H1 (cell line): ENCODE measurements around the gene CPTP. TPM values are rescaled to one million over a fixed set of nuclear protein-coding genes. Genes with fewer than 3 reads are reported as not detected.
A peak's percentile ranks its signal among the peaks of the same experiment; 100 is the strongest.

Experiments used
- CTCF ChIA-PET: fragments of 300-600 bp; sonication (Branson Sonifier 250); formaldehyde crosslinking; loops from one replicate; lab custom pipeline; 2021; ENCODE audit not compliant: partially characterized antibody; lab: Charles Lee
- POLR2A ChIA-PET: fragments of 300-600 bp; sonication (Branson Sonifier 250); formaldehyde crosslinking; loops from one replicate; lab custom pipeline; 2021; ENCODE audit warnings: inconsistent platforms; ENCODE audit not compliant: partially characterized antibody; lab: Charles Lee
- DNase-seq, 2 experiments: peaks; one replicate each; pipeline versions ENCODE4 v3.0.0 to v3.0.0-alpha.2; 2010 to 2022; ENCODE audit warnings: low spot score in 2 of 2, low read depth in 1 of 2, mixed read lengths in 1 of 2
- FAIRE-seq: peaks from 2 replicates; lab custom pipeline; 2011; peaks lifted over from hg19 to GRCh38; lab: Jason Lieb, UNC
- H2AFZ ChIP-seq: 2 replicates; pipeline ENCODE4 v1.8.1; 2012; ENCODE audit warnings: low read length, inconsistent platforms
- H2AK5ac ChIP-seq: 2 replicates; pipeline ENCODE4 v1.6.1; 2013; ENCODE audit warnings: low read depth, low read length
- H2BK120ac ChIP-seq: replicated peaks from 2 replicates; pipeline ENCODE3; 2013; ENCODE audit warnings: low read depth, low read length, inconsistent platforms
- H2BK12ac ChIP-seq: 2 replicates; pipeline ENCODE4 v1.6.1; 2013; ENCODE audit warnings: low read depth, low read length
- H2BK15ac ChIP-seq: 2 replicates; pipeline ENCODE4 v1.6.1; 2013; ENCODE audit warnings: low read length
- H2BK20ac ChIP-seq: 2 replicates; pipeline ENCODE4 v1.6.1; 2013; ENCODE audit warnings: low read length
- H2BK5ac ChIP-seq: 2 replicates; pipeline ENCODE4 v1.6.1; 2013; ENCODE audit warnings: low read depth, low read length
- H3K14ac ChIP-seq: 2 replicates; pipeline ENCODE4 v1.6.1; 2013; ENCODE audit warnings: inconsistent platforms; ENCODE audit not compliant: insufficient read length
- H3K18ac ChIP-seq: 2 replicates; pipeline ENCODE4 v1.6.1; 2013; ENCODE audit warnings: low read length; ENCODE audit errors: extremely low read depth
- H3K23ac ChIP-seq: 2 replicates; pipeline ENCODE4 v1.6.1; 2013; ENCODE audit warnings: inconsistent platforms; ENCODE audit not compliant: insufficient read length
- H3K23me2 ChIP-seq: 2 replicates; pipeline ENCODE4 v1.6.1; 2013; ENCODE audit warnings: low read depth, low read length
- H3K27ac ChIP-seq: 2 replicates; pipeline ENCODE4 v1.6.1; 2011; ENCODE audit warnings: low read depth, low read length, inconsistent platforms
- H3K27me3 ChIP-seq, 4 experiments: replicated peaks in 1 of 4; 1 replicate in 1 of 4; 2 replicates in 3 of 4; pipeline versions ENCODE4 v1.6.1 to v1.8.1; 2011 to 2013; ENCODE audit warnings: low read length in 3 of 4, mild to moderate bottlenecking in 3 of 4, inconsistent platforms in 2 of 4, mixed read lengths in 2 of 4, moderate library complexity in 1 of 4; ENCODE audit not compliant: control insufficient read depth in 3 of 4, insufficient read depth in 3 of 4; ENCODE audit errors: extremely low read depth in 1 of 4
- H3K36me3 ChIP-seq, 4 experiments: 2 replicates each; pipeline versions ENCODE4 v1.6.1 to v1.8.1; 2011 to 2013; ENCODE audit warnings: mild to moderate bottlenecking in 4 of 4, low read length in 3 of 4, moderate library complexity in 2 of 4, control low read depth in 1 of 4, inconsistent platforms in 1 of 4; ENCODE audit not compliant: insufficient read depth in 4 of 4, control insufficient read depth in 2 of 4
- H3K4ac ChIP-seq: replicated peaks from 2 replicates; pipeline ENCODE3; 2013; ENCODE audit warnings: low read length, low read depth, mixed read lengths, inconsistent platforms; ENCODE audit not compliant: insufficient read length
- H3K4me1 ChIP-seq, 4 experiments: replicated peaks in 1 of 4; 1 replicate in 1 of 4; 2 replicates in 3 of 4; pipeline versions ENCODE4 v1.6.1 to v1.8.1; 2011 to 2013; ENCODE audit warnings: low read length in 3 of 4, inconsistent platforms in 2 of 4, mixed read lengths in 1 of 4; ENCODE audit not compliant: insufficient read depth in 4 of 4, control insufficient read depth in 3 of 4
- H3K4me2 ChIP-seq, 2 experiments: 2 replicates each; pipeline versions ENCODE4 v1.6.1 to v1.8.1; 2011 to 2013; ENCODE audit warnings: low read depth in 2 of 2, low read length in 2 of 2, control low read depth in 1 of 2, inconsistent platforms in 1 of 2, mild to moderate bottlenecking in 1 of 2; ENCODE audit not compliant: insufficient read depth in 1 of 2
- H3K4me3 ChIP-seq, 4 experiments: fragments of 200-600, 300-600 bp in 1 of 4; sonication (generic), shearing (Covaris generic), sonication (Bioruptor Twin) in 1 of 4; 2 replicates each; pipeline versions ENCODE4 v1.5.1 to v1.8.1; 2011 to 2016; ENCODE audit warnings: low read length in 4 of 4, low read depth in 3 of 4, control low read depth in 2 of 4, inconsistent platforms in 2 of 4, mild to moderate bottlenecking in 2 of 4, mixed read lengths in 1 of 4, moderate library complexity in 1 of 4; ENCODE audit not compliant: insufficient read depth in 2 of 4; ENCODE audit errors: extremely low read depth in 1 of 4
- H3K56ac ChIP-seq: replicated peaks from 2 replicates; pipeline ENCODE3; 2013; ENCODE audit warnings: low read depth, mild to moderate bottlenecking, mixed read lengths, low read length, inconsistent platforms; ENCODE audit not compliant: insufficient read length
- H3K79me1 ChIP-seq: 2 replicates; pipeline ENCODE4 v1.6.1; 2013; ENCODE audit warnings: low read depth, low read length, control low read depth
- H3K79me2 ChIP-seq, 2 experiments: 2 replicates each; pipeline versions ENCODE4 v1.6.1 to v1.8.1; 2012 to 2013; ENCODE audit warnings: low read length in 2 of 2, mild to moderate bottlenecking in 2 of 2, inconsistent platforms in 1 of 2; ENCODE audit not compliant: insufficient read depth in 2 of 2, control insufficient read depth in 1 of 2
- H3K9ac ChIP-seq, 4 experiments: replicated peaks in 1 of 4; 1 replicate in 1 of 4; 2 replicates in 3 of 4; pipeline versions ENCODE4 v1.6.1 to v1.8.1; 2011 to 2013; ENCODE audit warnings: low read depth in 3 of 4, low read length in 3 of 4, control low read depth in 2 of 4, mild to moderate bottlenecking in 2 of 4, moderate library complexity in 2 of 4, inconsistent platforms in 1 of 4; ENCODE audit errors: extremely low read depth in 1 of 4
- H3K9me3 ChIP-seq, 2 experiments: 2 replicates each; pipeline versions ENCODE4 v1.6.1 to v1.8.1; 2012 to 2013; ENCODE audit warnings: mild to moderate bottlenecking in 2 of 2, moderate library complexity in 2 of 2, control low read depth in 1 of 2, inconsistent platforms in 1 of 2, low read depth in 1 of 2, low read length in 1 of 2, mixed read lengths in 1 of 2; ENCODE audit not compliant: insufficient read depth in 2 of 2
- H4K20me1 ChIP-seq, 2 experiments: replicated peaks in 1 of 2; 2 replicates each; pipeline versions ENCODE3 to v1.8.1; 2011 to 2013; ENCODE audit warnings: inconsistent platforms in 2 of 2, low read length in 2 of 2, mild to moderate bottlenecking in 1 of 2; ENCODE audit not compliant: insufficient read depth in 2 of 2, control insufficient read depth in 1 of 2
- H4K5ac ChIP-seq: 2 replicates; pipeline ENCODE4 v1.6.1; 2013; ENCODE audit warnings: low read length, low read depth, mixed read lengths, inconsistent platforms; ENCODE audit not compliant: insufficient read length
- H4K8ac ChIP-seq: 2 replicates; pipeline ENCODE4 v1.8.0; 2013; ENCODE audit warnings: mild to moderate bottlenecking, moderate library complexity, low read length, inconsistent platforms; ENCODE audit not compliant: insufficient read depth; ENCODE audit errors: extremely low read depth
- H4K91ac ChIP-seq: replicated peaks from 2 replicates; pipeline ENCODE3; 2013; ENCODE audit warnings: low read length, mixed read lengths, inconsistent platforms; ENCODE audit not compliant: insufficient read length
- POLR2A ChIP-seq, 2 experiments: IDR thresholded peaks; 1 replicate in 1 of 2; 2 replicates in 1 of 2; pipeline ENCODE4 v1.6.1; 2011; ENCODE audit warnings: low read depth in 2 of 2, low read length in 2 of 2, mild to moderate bottlenecking in 2 of 2; ENCODE audit errors: control extremely low read depth in 1 of 2
- POLR2AphosphoS5 ChIP-seq: IDR thresholded peaks from 2 replicates; pipeline ENCODE4 v1.6.1; 2011; ENCODE audit warnings: low read depth, low read length
- POU5F1 ChIP-seq: IDR thresholded peaks from 2 replicates; pipeline ENCODE4 v1.6.1; 2011; ENCODE audit warnings: low read depth, mild to moderate bottlenecking, low read length, moderate library complexity
- WGBS, 2 experiments: shearing (Covaris generic) in 1 of 2; methylation state at CpG; one replicate each; pipeline versions ENCODE4 v1.1.6 to v1.1.7; 2013 to 2015; ENCODE audit warnings: low lambda C conversion rate in 2 of 2, mixed read lengths in 2 of 2, inconsistent platforms in 1 of 2, low coverage in 1 of 2, missing lambda C conversion rate in 1 of 2; ENCODE audit not compliant: insufficient replicate concordance in 2 of 2, insufficient coverage in 1 of 2, insufficient read length in 1 of 2; ENCODE audit errors: extremely low coverage in 1 of 2, missing lambda C conversion rate in 1 of 2; 5-methylcytosine and 5-hydroxymethylcytosine counted together
- polyA plus RNA-seq, 7 experiments: library from polyadenylated mRNA; depleted of rRNA in 3 of 7; stranded (reverse) in 5 of 7; unstranded in 2 of 7; fragments of >200 nt in 5 of 7; fragments of 200-250 nt in 2 of 7; gene quantifications; 1 replicate in 5 of 7; 2 replicates in 1 of 7; 4 replicates in 1 of 7; pipeline versions ENCODE4 v1.2.1 to v1.2.3, GENCODE V29; 2011 to 2013; ENCODE audit warnings: missing spikeins in 2 of 7, mixed read lengths in 2 of 7
- total RNA-seq: library from RNA; stranded (reverse); fragmentation: NEBNext Ultra II Directional; extraction: Animal tissue kit (Norgen Biotek cat#: 25700); gene quantifications from 2 replicates; pipeline ENCODE4 v1.2.1, GENCODE V29; 2021

Gene CPTP
- total and polyA plus RNA-seq, 2 of the 8 experiments (the other 6 are each of a cell fraction or from before 2014, with no cell fraction given) = 8.1 to 10.6 TPM

DNA sequence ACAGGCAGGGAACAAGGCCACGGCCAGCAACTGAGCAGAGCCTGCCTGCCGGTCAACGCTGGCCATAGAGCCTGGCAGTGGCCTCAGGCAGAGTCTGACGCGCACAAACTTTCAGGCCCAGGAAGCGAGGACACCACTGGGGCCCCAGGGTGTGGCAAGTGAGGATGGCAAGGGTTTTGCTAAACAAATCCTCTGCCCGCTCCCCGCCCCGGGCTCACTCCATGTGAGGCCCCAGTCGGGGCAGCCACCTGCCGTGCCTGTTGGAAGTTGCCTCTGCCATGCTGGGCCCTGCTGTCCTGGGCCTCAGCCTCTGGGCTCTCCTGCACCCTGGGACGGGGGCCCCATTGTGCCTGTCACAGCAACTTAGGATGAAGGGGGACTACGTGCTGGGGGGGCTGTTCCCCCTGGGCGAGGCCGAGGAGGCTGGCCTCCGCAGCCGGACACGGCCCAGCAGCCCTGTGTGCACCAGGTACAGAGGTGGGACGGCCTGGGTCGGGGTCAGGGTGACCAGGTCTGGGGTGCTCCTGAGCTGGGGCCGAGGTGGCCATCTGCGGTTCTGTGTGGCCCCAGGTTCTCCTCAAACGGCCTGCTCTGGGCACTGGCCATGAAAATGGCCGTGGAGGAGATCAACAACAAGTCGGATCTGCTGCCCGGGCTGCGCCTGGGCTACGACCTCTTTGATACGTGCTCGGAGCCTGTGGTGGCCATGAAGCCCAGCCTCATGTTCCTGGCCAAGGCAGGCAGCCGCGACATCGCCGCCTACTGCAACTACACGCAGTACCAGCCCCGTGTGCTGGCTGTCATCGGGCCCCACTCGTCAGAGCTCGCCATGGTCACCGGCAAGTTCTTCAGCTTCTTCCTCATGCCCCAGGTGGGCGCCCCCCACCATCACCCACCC lies 6.7 kb downstream of the CPTP start, which contains the start of gene TAS1R3:
Gene TAS1R3, plus strand, starts transcription at position 213 of the 898 bp plus-strand sequence. Its CDS starts 66 bp downstream, at position 279.
- no peak for FAIRE-seq

More for the DNA sequence above, 6.7 kb downstream of the CPTP start, which contains the start of gene TAS1R3:
- no peaks in the 10 kb centered on the region; a peak in 2 of 7 replicates for H3K4me1 ChIP-seq
- H2AFZ ChIP-seq = no peak within 1 kb of the TSS
- CTCF ChIA-PET = no interaction called here
- no peak within 1 kb of the TSS for H2AK5ac ChIP-seq
- H2BK120ac ChIP-seq = no peak within 1 kb of the TSS
- no peak within 1 kb of the TSS for H3K4me2 ChIP-seq
- H3K27ac ChIP-seq = no peak within 1 kb of the TSS
- H3K56ac ChIP-seq = no peak within 1 kb of the TSS
- no peak for DNase-seq
- H3K4me3 ChIP-seq = no peak within 1 kb of the TSS
- H3K4ac ChIP-seq = no peak within 1 kb of the TSS
- H4K8ac ChIP-seq = peak within 1 kb of the TSS; percentile 14
- peaks cover 2% of the 10 kb centered on the region; the same call in 1 of the 2 replicates for H3K23me2 ChIP-seq
- no peak within 1 kb of the TSS for H3K18ac ChIP-seq
- H2BK20ac ChIP-seq = no peak within 1 kb of the TSS
- no peak within 1 kb of the TSS for H3K14ac ChIP-seq
- 0 out of 7 replicates have a peak within 1 kb of the TSS, but pooled peaks of 1 of the 4 experiments have one; percentile 46 for H3K9ac ChIP-seq
- no peaks in the 10 kb centered on the region; a peak in 1 of 7 replicates for H3K27me3 ChIP-seq
- H3K79me2 ChIP-seq = no peaks in the 10 kb centered on the region
- no peak within 1 kb of the TSS for H3K23ac ChIP-seq
- POLR2A ChIA-PET = interaction anchor here (0.5 to 9.0 kb wide), 10 partner anchors 8 to 36 kb away, joined by 3 to 134 read pairs (median 4); no protein-coding TSS in a partner anchor
- peak within 1 kb of the TSS; percentile 95 for H4K91ac ChIP-seq
- WGBS, 2 experiments = 88% methylated on average over 33 of the region's 41 CpGs; no CpG with 5 or more reads in 1 of the 2 experiments
- peaks cover 6% of the 10 kb centered on the region; the same call in 1 of the 2 replicates for H3K79me1 ChIP-seq
- no peak within 1 kb of the TSS for H4K5ac ChIP-seq
- peak within 1 kb of the TSS; percentile 26; the same call in 1 of the 2 replicates for H2BK5ac ChIP-seq
- H2BK15ac ChIP-seq = 0 out of 2 replicates have a peak within 1 kb of the TSS, but pooled peaks have one; percentile 11
- H4K20me1 ChIP-seq = peaks cover 8 to 29% of the 10 kb centered on the region in 2 experiments
- TF ChIP-seq POU5F1 = no peak
- TF ChIP-seq POLR2A (IDR thresholded peaks at IDR 0.05; ENCODE audit: control extremely low read depth in 1 of 2, low read depth in 2 of 2, low read length in 2 of 2) = peak in 1 of 2 experiments; percentile 10; a peak in 1 of 3 replicates
- peak; percentile 64 for TF ChIP-seq POLR2AphosphoS5
- peaks cover 0 to 6% of the 10 kb centered on the region in 2 experiments; a peak in 2 of 4 replicates for H3K9me3 ChIP-seq
- peak within 1 kb of the TSS; percentile 60; the same call in 1 of the 2 replicates for H2BK12ac ChIP-seq
- peaks cover 0 to 8% (median 0%) of the 10 kb centered on the region in 4 experiments; a peak in 1 of 8 replicates for H3K36me3 ChIP-seq
